ENCODE measurements around the gene SIT1.

SIT1 gene

GRCh38 chr9:35682520-35683315 is 32.0 kb upstream of the SIT1 start:
- DNase-seq (no peak), ATAC-seq (no peak)

GRCh38 chr9:35682051-35682450 is 31.3 kb upstream of the SIT1 start:
- DNase-seq (no peak), ATAC-seq (no peak)

- ATAC-seq, result no peak
Measured at GRCh38 chr9:35681341-35682002, 30.7 kb upstream of the SIT1 start.

GRCh38 chr9:35680331-35681105 is 29.8 kb upstream of the SIT1 start:
- DNase-seq, result no peak
- no peak for ATAC-seq

More at GRCh38 chr9:35681341-35682002, 30.7 kb upstream of the SIT1 start:
- DNase-seq, result no peak

- no peak for ATAC-seq
- no peak for DNase-seq
Measured at GRCh38 chr9:35679766-35680330, 29.1 kb upstream of the SIT1 start.

GRCh38 chr9:35679091-35679490 is 28.4 kb upstream of the SIT1 start:
- ATAC-seq (no peak), DNase-seq (no peak)

- peak; percentile 74 for DNase-seq
- peak; percentile 69 for ATAC-seq
Measured at GRCh38 chr9:35675732-35676392, 25.1 kb upstream of the SIT1 start.

- DNase-seq (no peak), ATAC-seq (no peak)
Measured at GRCh38 chr9:35675204-35675603, 24.5 kb upstream of the SIT1 start.

GRCh38 chr9:35674025-35674361 is 23.3 kb upstream of the SIT1 start:
- no peak for DNase-seq

GRCh38 chr9:35673132-35674024 is 22.6 kb upstream of the SIT1 start, which contains the start of gene CA9:
CA9 (plus strand) TSS chr9:35673928; CDS start chr9:35673960, 32 bp downstream.
- ATAC-seq (peak; percentile 47), DNase-seq (no peak)

More at GRCh38 chr9:35674025-35674361, 23.3 kb upstream of the SIT1 start:
- ATAC-seq, result no peak

GRCh38 chr9:35669331-35670145 is 18.8 kb upstream of the SIT1 start:
- no peak for DNase-seq
- ATAC-seq, result no peak

GRCh38 chr9:35667939-35668338 is 17.2 kb upstream of the SIT1 start:
- no peak for DNase-seq
- no peak for ATAC-seq

GRCh38 chr9:35666549-35666948 is 15.8 kb upstream of the SIT1 start:
- no peak for ATAC-seq

GRCh38 chr9:35666045-35666444 is 15.3 kb upstream of the SIT1 start:
- DNase-seq, result no peak
- no peak for ATAC-seq

More at GRCh38 chr9:35666549-35666948, 15.8 kb upstream of the SIT1 start:
- no peak for DNase-seq

- DNase-seq (no peak), ATAC-seq (no peak)
Measured at GRCh38 chr9:35665471-35665818, 14.7 kb upstream of the SIT1 start.

- DNase-seq, result peak; percentile 84
- peak; percentile 85 for ATAC-seq
Measured at GRCh38 chr9:35664531-35665470, 14.1 kb upstream of the SIT1 start, which contains the start of gene ARHGEF39. ARHGEF39 (minus strand) TSS chr9:35665195; CDS start chr9:35665169, 26 bp downstream.

GRCh38 chr9:35662437-35662836 is 11.7 kb upstream of the SIT1 start:
- no peak for ATAC-seq

GRCh38 chr9:35661756-35662350 is 11.1 kb upstream of the SIT1 start:
- ATAC-seq (no peak), DNase-seq (no peak)

More at GRCh38 chr9:35662437-35662836, 11.7 kb upstream of the SIT1 start:
- no peak for DNase-seq
